Parathyroid adenoma (tissue), 2 donors: ENCODE data around the gene SERINC5.

Experiments used
- H2AFZ ChIP-seq: fragments of 300-600 bp; sonication (generic); one replicate; pipeline ENCODE4 v1.7.0; 2017; ENCODE audit warnings: antibody characterized with exemption, mild to moderate bottlenecking
- H3K27ac ChIP-seq: fragments of 300-600 bp; sonication (generic); one replicate; pipeline ENCODE4 v1.7.0; 2017
- H3K27me3 ChIP-seq: fragments of 300-600 bp; sonication (generic); one replicate; pipeline ENCODE4 v1.7.0; 2017; ENCODE audit warnings: low read length; ENCODE audit not compliant: control insufficient read depth, insufficient read depth
- H3K36me3 ChIP-seq: fragments of 300-600 bp; sonication (generic); one replicate; pipeline ENCODE4 v1.7.0; 2017; ENCODE audit warnings: low read length; ENCODE audit not compliant: control insufficient read depth, insufficient read depth
- H3K4me1 ChIP-seq: fragments of 300-600 bp; sonication (generic); one replicate; pipeline ENCODE4 v1.7.0; 2017; ENCODE audit warnings: control low read depth
- H3K4me2 ChIP-seq: fragments of 300-600 bp; sonication (generic); one replicate; pipeline ENCODE4 v1.7.0; 2017; ENCODE audit warnings: low read length
- H3K4me3 ChIP-seq: fragments of 300-600 bp; sonication (generic); one replicate; pipeline ENCODE4 v1.7.0; 2017; ENCODE audit warnings: low read depth, low read length
- H3K79me2 ChIP-seq: fragments of 300-600 bp; sonication (generic); one replicate; pipeline ENCODE4 v1.7.0; 2017; ENCODE audit warnings: control low read depth
- H3K9ac ChIP-seq: fragments of 300-600 bp; sonication (generic); one replicate; pipeline ENCODE4 v1.7.0; 2017; ENCODE audit warnings: mild to moderate bottlenecking
- H3K9me3 ChIP-seq: fragments of 300-600 bp; sonication (generic); one replicate; pipeline ENCODE4 v1.7.0; 2017; ENCODE audit warnings: low read length; ENCODE audit not compliant: control insufficient read depth
- CTCF ChIP-seq: fragments of 300-600 bp; sonication (generic); IDR thresholded peaks from one replicate; pipeline ENCODE4 v1.7.0; 2017; ENCODE audit warnings: antibody characterized with exemption, mild to moderate bottlenecking
- donor health status: primary hyperparathyroidism.

Gene SERINC5

DNA sequence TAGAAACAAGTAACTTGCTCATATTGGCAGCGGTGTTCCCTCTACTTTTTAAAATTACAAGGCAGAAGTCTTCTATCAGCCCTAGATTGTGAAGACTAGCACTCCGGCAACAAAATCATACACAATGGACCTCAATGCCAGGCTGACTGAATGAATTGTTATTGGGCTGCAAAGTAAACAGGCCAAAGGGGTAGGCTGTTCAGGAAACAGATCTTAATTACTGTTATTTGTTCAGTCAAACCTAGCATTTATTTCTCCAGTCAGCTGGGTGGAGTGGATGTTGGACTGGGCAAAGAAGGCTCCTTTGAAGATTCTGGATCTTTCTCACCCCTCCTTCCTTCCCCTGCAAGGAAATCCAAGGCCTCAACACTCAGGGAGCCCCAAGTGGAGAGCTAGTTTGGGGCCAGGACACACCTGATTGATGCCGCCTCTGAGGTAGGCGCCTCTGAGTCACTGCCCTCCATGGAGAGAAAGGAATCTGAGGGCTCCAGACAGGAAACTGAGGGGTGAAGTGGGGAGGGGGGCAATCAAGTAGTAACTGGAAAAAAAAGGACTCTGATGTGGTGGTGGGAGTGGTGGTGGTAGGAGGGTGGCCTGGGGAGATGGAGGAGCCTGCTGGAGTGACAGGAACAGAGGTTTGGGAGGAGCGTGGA is 35.5 kb downstream of the SERINC5 start:
- no peak for TF ChIP-seq CTCF
- Histone ChIP-seq H3K4me1 (peaks cover 5% of the 10 kb centered on the region), H3K27me3 (no peaks in the 10 kb centered on the region), H2AFZ (no peak overlapping the region), H3K36me3 (no peaks in the 10 kb centered on the region), H3K4me2 (no peak overlapping the region), H3K9me3 (no peaks in the 10 kb centered on the region), H3K4me3 (no peak overlapping the region), H3K27ac (no peak overlapping the region), H3K9ac (no peak overlapping the region), H3K79me2 (peaks cover 2% of the 10 kb centered on the region)

- no peak overlapping the region for H3K4me2 ChIP-seq
- H3K79me2 ChIP-seq = peaks cover 2% of the 10 kb centered on the region
- H2AFZ ChIP-seq = no peak overlapping the region
- H3K27me3 ChIP-seq = no peaks in the 10 kb centered on the region
- no peak overlapping the region for H3K9ac ChIP-seq
- no peak overlapping the region for H3K4me3 ChIP-seq
- no peaks in the 10 kb centered on the region for H3K36me3 ChIP-seq
- peaks cover 5% of the 10 kb centered on the region for H3K4me1 ChIP-seq
- no peak overlapping the region for H3K27ac ChIP-seq
- TF ChIP-seq CTCF = no peak
- no peaks in the 10 kb centered on the region for H3K9me3 ChIP-seq
Observed at GRCh38 chr5:80219391-80219790, 36.5 kb downstream of the SERINC5 start.

- Histone ChIP-seq H3K36me3 (no peaks in the 10 kb centered on the region), H3K9me3 (no peaks in the 10 kb centered on the region), H3K27ac (no peak overlapping the region), H2AFZ (no peak overlapping the region), H3K4me3 (no peak overlapping the region), H3K4me2 (no peak overlapping the region), H3K4me1 (peaks cover 5% of the 10 kb centered on the region), H3K27me3 (no peaks in the 10 kb centered on the region), H3K79me2 (peaks cover 2% of the 10 kb centered on the region), H3K9ac (no peak overlapping the region)
- TF ChIP-seq CTCF = no peak
Observed at GRCh38 chr5:80217667-80218066, 38.2 kb downstream of the SERINC5 start.

- H3K4me2 ChIP-seq = no peak overlapping the region
- H3K9ac ChIP-seq = no peak overlapping the region
- H3K27ac ChIP-seq = no peak overlapping the region
- H2AFZ ChIP-seq = peak overlapping the region; percentile 13
- H3K27me3 ChIP-seq = no peaks in the 10 kb centered on the region
- H3K9me3 ChIP-seq = no peaks in the 10 kb centered on the region
- peaks cover 5% of the 10 kb centered on the region for H3K4me1 ChIP-seq
- no peaks in the 10 kb centered on the region for H3K36me3 ChIP-seq
- H3K4me3 ChIP-seq = no peak overlapping the region
- TF ChIP-seq CTCF = no peak
- peaks cover 2% of the 10 kb centered on the region for H3K79me2 ChIP-seq
Observed at GRCh38 chr5:80216753-80217596, 38.9 kb downstream of the SERINC5 start.
